Measurements from ENCODE around the gene CPA1.

Gene CPA1
- 0 reads per million in 2 donors for total RNA-seq

GRCh38 chr7:130379921-130380860, at the start of gene CPA1:
Gene CPA1 (plus strand): TSS chr7:130380494. CDS start chr7:130380521, 27 bp downstream.
- DNase-seq, result no peak

GRCh38 chr7:130332259-130333053, 47.8 kb upstream of the CPA1 start:
- DNase-seq, result no peak

- no peak for DNase-seq
Observed at GRCh38 chr7:130333832-130334231, 46.5 kb upstream of the CPA1 start.

GRCh38 chr7:130334274-130334673, 46.0 kb upstream of the CPA1 start:
- DNase-seq, result no peak

GRCh38 chr7:130337410-130337971, 42.8 kb upstream of the CPA1 start:
- no peak for DNase-seq

- DNase-seq, result no peak
Observed at GRCh38 chr7:130338233-130338632, 42.1 kb upstream of the CPA1 start.

- DNase-seq, result no peak
Observed at GRCh38 chr7:130341882-130342281, 38.4 kb upstream of the CPA1 start.

GRCh38 chr7:130342701-130343380, 37.5 kb upstream of the CPA1 start:
- DNase-seq, result no peak

GRCh38 chr7:130344271-130344866, 35.9 kb upstream of the CPA1 start, which contains the start of gene CPA5:
Gene CPA5 (plus strand): TSS chr7:130344816. CDS start chr7:130346486, 1,670 bp downstream.
- no peak for DNase-seq

- no peak for DNase-seq
Observed at GRCh38 chr7:130345136-130345535, 35.2 kb upstream of the CPA1 start.

- DNase-seq, result no peak
Observed at GRCh38 chr7:130345725-130346124, 34.6 kb upstream of the CPA1 start.

GRCh38 chr7:130346177-130346905, 34.0 kb upstream of the CPA1 start:
- no peak for DNase-seq

- DNase-seq, result no peak
Observed at GRCh38 chr7:130346941-130347340, 33.4 kb upstream of the CPA1 start.

- DNase-seq, result no peak
Observed at GRCh38 chr7:130349911-130350782, 30.1 kb upstream of the CPA1 start.

GRCh38 chr7:130350945-130351790, 29.1 kb upstream of the CPA1 start:
- DNase-seq, result no peak

GRCh38 chr7:130351791-130352090, 28.6 kb upstream of the CPA1 start:
- no peak for DNase-seq

GRCh38 chr7:130352194-130353074, 27.9 kb upstream of the CPA1 start:
- DNase-seq, result no peak

- no peak for DNase-seq
Observed at GRCh38 chr7:130353196-130353595, 27.1 kb upstream of the CPA1 start.

All from T-helper 2 cell (primary cell).